Measurements from ENCODE around the gene UBAC2. TPM values are rescaled to one million over a fixed set of nuclear protein-coding genes. Genes with fewer than 3 reads are reported as not detected.

Gene UBAC2
- total and polyA plus RNA-seq, 9 donors: 38.7 to 87.5 (median 48.0) TPM

DNA sequence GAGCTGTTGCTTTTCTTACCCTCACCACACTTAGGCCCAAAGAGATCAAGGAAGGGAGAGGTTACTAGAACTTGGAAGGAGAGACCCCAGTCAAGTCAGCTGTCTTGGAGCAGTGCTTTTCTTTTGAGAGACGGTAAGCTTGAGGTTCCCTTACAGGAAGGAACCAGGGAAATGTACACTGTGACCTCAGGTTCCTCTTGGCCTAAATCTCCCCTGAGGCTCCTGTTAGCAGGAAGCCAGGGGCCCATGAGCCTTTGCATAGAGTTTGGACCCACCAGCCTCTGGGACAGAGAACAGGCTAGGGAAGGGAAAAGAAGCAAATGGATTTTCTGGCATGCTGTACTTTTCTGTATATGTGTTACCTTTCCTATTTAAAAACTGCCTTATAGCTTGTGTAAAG, 63.4 kb downstream of the UBAC2 start:
- H3K9me3 ChIP-seq: no peaks in the 10 kb centered on the region
- no peak for TF ChIP-seq POLR2A (IDR thresholded peaks at IDR 0.05)
- TF ChIP-seq EP300 (IDR thresholded peaks at IDR 0.05): no peak
- TF ChIP-seq, protein P1, sequence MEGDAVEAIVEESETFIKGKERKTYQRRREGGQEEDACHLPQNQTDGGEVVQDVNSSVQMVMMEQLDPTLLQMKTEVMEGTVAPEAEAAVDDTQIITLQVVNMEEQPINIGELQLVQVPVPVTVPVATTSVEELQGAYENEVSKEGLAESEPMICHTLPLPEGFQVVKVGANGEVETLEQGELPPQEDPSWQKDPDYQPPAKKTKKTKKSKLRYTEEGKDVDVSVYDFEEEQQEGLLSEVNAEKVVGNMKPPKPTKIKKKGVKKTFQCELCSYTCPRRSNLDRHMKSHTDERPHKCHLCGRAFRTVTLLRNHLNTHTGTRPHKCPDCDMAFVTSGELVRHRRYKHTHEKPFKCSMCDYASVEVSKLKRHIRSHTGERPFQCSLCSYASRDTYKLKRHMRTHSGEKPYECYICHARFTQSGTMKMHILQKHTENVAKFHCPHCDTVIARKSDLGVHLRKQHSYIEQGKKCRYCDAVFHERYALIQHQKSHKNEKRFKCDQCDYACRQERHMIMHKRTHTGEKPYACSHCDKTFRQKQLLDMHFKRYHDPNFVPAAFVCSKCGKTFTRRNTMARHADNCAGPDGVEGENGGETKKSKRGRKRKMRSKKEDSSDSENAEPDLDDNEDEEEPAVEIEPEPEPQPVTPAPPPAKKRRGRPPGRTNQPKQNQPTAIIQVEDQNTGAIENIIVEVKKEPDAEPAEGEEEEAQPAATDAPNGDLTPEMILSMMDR (IDR thresholded peaks at IDR 0.05): no peak
- H3K36me3 ChIP-seq: no peaks in the 10 kb centered on the region
- intact Hi-C loops (cut with DNase I): loop anchor here in 3 of 4 donors (5.0 to 10.0 kb wide), 2 partner anchors 87 to 89 kb away; no protein-coding TSS in a partner anchor
- H3K27me3 ChIP-seq: no peaks in the 10 kb centered on the region
- WGBS, 3 donors: 68 to 83% (median 74%) methylated on average over 1 of the region's 1 CpG
- H3K27ac ChIP-seq: no peak overlapping the region
- no peak overlapping the region for H3K4me3 ChIP-seq
- DNase-seq: no peak
- no peaks in the 10 kb centered on the region for H3K4me1 ChIP-seq (ENCODE audit: insufficient read depth)

DNA sequence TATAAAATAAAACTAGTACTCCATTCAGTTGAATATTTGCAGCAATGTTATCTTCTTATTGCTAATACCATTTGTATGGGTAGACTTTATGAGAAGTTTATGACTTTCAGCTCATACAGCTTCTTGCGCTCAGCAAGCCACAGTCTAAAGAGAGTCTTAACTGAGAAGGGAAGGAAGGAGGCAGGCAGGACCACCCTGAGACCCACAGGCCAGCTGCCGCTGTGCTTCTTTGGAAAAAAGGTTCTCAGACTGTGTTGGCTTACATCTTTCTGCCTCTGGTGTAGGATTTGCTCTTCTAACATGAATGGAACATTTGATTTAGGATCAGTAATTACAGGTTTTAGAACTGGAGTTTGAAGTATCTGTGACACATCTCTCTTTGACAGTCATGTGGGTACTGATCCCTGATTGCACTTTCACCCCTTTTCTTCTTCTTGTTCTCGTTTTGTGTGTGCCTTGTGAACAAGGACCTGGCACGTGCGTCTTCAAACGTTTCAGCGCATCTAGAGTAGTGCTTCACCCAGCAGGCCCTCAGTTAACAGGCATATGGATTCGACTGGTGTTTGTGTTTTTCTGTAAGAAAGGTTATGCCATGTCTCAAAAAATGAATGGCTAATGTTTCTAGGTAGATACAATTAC, 64.6 kb downstream of the UBAC2 start:
- no peaks in the 10 kb centered on the region for H3K36me3 ChIP-seq
- H3K27me3 ChIP-seq: no peaks in the 10 kb centered on the region
- H3K9me3 ChIP-seq: no peaks in the 10 kb centered on the region
- no peak overlapping the region for H3K4me3 ChIP-seq
- intact Hi-C loops (cut with DNase I): loop anchor here in 3 of 4 donors (5.0 to 10.0 kb wide), 2 partner anchors 90 to 172 kb away; no protein-coding TSS in a partner anchor
- no peak overlapping the region for H3K27ac ChIP-seq
- 77 to 80% (median 79%) methylated on average over 8 of the region's 8 CpGs for WGBS, 3 donors
- TF ChIP-seq, protein P1 (IDR thresholded peaks at IDR 0.05): no peak
- no peak for TF ChIP-seq POLR2A (IDR thresholded peaks at IDR 0.05)
- no peak for TF ChIP-seq EP300 (IDR thresholded peaks at IDR 0.05)
- no peak for DNase-seq
- H3K4me1 ChIP-seq (ENCODE audit: insufficient read depth): no peaks in the 10 kb centered on the region

DNA sequence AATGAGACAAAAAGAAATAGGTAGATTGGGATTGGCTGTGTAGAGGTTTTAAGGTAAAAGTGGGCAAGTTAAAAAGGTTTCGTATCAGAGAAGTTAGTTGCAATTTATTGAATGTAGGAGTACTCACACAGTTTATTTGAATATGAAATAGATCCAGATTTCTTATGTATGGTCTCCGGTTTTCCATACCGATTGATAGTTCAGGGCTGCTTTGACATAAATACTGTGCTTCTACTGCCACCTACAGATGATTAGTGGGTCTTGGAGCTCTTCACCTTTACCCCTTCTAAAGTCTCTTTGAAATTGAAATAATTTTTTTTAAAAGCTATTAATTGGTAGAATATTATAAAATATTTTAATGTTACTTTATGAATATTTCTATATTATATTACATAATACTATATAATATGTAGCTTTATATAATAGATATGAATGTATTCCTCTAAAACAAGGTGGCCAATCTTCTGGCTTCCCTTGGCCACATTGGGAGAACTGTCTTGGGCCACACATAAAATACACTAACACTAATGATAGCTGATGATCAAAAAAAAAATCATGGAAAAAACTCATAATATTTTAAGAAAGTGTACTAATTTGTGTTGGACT, 65.3 kb downstream of the UBAC2 start:
- Histone ChIP-seq H3K4me1 (ENCODE audit: insufficient read depth) (no peaks in the 10 kb centered on the region), H3K36me3 (no peaks in the 10 kb centered on the region), H3K9me3 (no peaks in the 10 kb centered on the region), H3K27ac (no peak overlapping the region), H3K4me3 (no peak overlapping the region), H3K27me3 (no peaks in the 10 kb centered on the region)
- intact Hi-C loops (cut with DNase I): loop anchor here in 3 of 4 donors (5.0 to 10.0 kb wide), 2 partner anchors 91 to 171 kb away; no protein-coding TSS in a partner anchor
- TF ChIP-seq POLR2A (IDR thresholded peaks at IDR 0.05) (no peak), EP300 (IDR thresholded peaks at IDR 0.05) (no peak)
- TF ChIP-seq, protein P1 (IDR thresholded peaks at IDR 0.05): peak in 2 of 3 donors; percentile 38 to 41
- no peak for DNase-seq
- WGBS, 3 donors: 28 to 38% (median 32%) methylated on average over 3 of the region's 3 CpGs

DNA sequence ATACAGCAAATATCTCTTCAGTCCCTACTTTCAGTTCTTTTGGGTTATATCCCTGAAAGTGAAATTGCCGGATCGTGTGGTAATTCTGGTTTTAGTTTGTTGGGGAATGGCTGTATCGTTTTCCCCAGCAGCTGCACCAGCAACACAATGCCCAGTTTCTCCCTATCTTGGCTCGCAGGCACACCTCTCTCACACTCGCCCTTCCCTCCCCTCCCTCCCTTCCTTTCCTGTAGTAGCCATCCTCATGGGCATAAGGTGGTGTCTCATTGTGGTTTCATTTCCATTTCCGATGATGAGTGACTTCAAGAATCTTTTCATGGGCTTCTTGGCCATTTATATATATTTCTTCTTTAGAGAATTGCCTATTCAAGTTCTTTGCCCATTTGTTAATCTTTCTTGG, 66.2 kb downstream of the UBAC2 start:
- Histone ChIP-seq H3K4me3 (no peak overlapping the region), H3K9me3 (no peaks in the 10 kb centered on the region), H3K27ac (no peak overlapping the region), H3K27me3 (no peaks in the 10 kb centered on the region), H3K36me3 (no peaks in the 10 kb centered on the region), H3K4me1 (ENCODE audit: insufficient read depth) (no peaks in the 10 kb centered on the region)
- no peak for DNase-seq
- no peak for TF ChIP-seq EP300 (IDR thresholded peaks at IDR 0.05)
- TF ChIP-seq POLR2A (IDR thresholded peaks at IDR 0.05): no peak
- TF ChIP-seq, protein P1 (IDR thresholded peaks at IDR 0.05): no peak
- WGBS, 3 donors: 87 to 89% (median 89%) methylated on average over 6 of the region's 6 CpGs
- intact Hi-C loops (cut with DNase I): loop anchor here in 3 of 4 donors (5.0 to 10.0 kb wide), 2 partner anchors 92 to 170 kb away; no protein-coding TSS in a partner anchor
